Ectodermal cell (in vitro differentiated cells): Measurements from ENCODE around the gene TGM5.
"Not testable (repeated sequence)": the region's sequence is repeated elsewhere in the genome, so short reads cannot be mapped to it uniquely, and the experiment has no call there.

ENCODE experiments used
- H3K27ac ChIP-seq: 2 replicates; pipeline ENCODE4 v1.7.0; 2013; ENCODE audit warnings: mild to moderate bottlenecking, low read depth, low read length; ENCODE audit not compliant: insufficient read depth, poor library complexity, severe bottlenecking
- H3K27me3 ChIP-seq: 2 replicates; pipeline ENCODE4 v1.7.0; 2013; ENCODE audit warnings: mild to moderate bottlenecking, low read length; ENCODE audit not compliant: insufficient read depth, control insufficient read depth, poor library complexity, severe bottlenecking
- H3K36me3 ChIP-seq: one replicate; pipeline ENCODE4 v1.7.0; 2013; ENCODE audit warnings: low read length; ENCODE audit not compliant: control insufficient read depth, insufficient read depth
- H3K4me1 ChIP-seq: one replicate; pipeline ENCODE4 v1.7.0; 2013; ENCODE audit warnings: low read length; ENCODE audit not compliant: control insufficient read depth, insufficient read depth
- H3K4me3 ChIP-seq: 2 replicates; pipeline ENCODE4 v1.7.0; 2013; ENCODE audit warnings: low read depth, low read length, control low read depth; ENCODE audit not compliant: insufficient read depth
- H3K9me3 ChIP-seq: 2 replicates; pipeline ENCODE4 v1.7.0; 2013; ENCODE audit warnings: mild to moderate bottlenecking, low read length, moderate library complexity; ENCODE audit not compliant: control insufficient read depth
- WGBS, 2 experiments: methylation state at CpG; one replicate each; pipeline ENCODE4 v1.1.7; 2013; ENCODE audit warnings: missing lambda C conversion rate in 2 of 2; 5-methylcytosine and 5-hydroxymethylcytosine counted together

The TGM5 gene

GRCh38 chr15:43232289-43232874 is 34.3 kb downstream of the TGM5 start:
- Histone ChIP-seq H3K9me3 (no peaks in the 10 kb centered on the region), H3K36me3 (no peaks in the 10 kb centered on the region), H3K4me3 (no peak overlapping the region), H3K4me1 (no peaks in the 10 kb centered on the region), H3K27me3 (no peaks in the 10 kb centered on the region), H3K27ac (no peak overlapping the region)
- WGBS, 2 experiments: 91 to 96% methylated on average over 3 of the region's 3 CpGs

- Histone ChIP-seq H3K36me3 (no peaks in the 10 kb centered on the region), H3K4me1 (no peaks in the 10 kb centered on the region), H3K4me3 (no peak overlapping the region), H3K9me3 (no peaks in the 10 kb centered on the region), H3K27me3 (no peaks in the 10 kb centered on the region), H3K27ac (no peak overlapping the region)
- 85 to 87% methylated on average over 2 of the region's 2 CpGs for WGBS, 2 experiments
Measured at GRCh38 chr15:43230640-43231115, 36.0 kb downstream of the TGM5 start.

- H3K36me3 ChIP-seq: no peaks in the 10 kb centered on the region
- no peaks in the 10 kb centered on the region for H3K27me3 ChIP-seq
- H3K4me3 ChIP-seq: no peak overlapping the region
- no peak overlapping the region for H3K27ac ChIP-seq
- no peaks in the 10 kb centered on the region for H3K9me3 ChIP-seq
- WGBS, 2 experiments: 92 to 94% methylated on average over 5 of the region's 5 CpGs
- no peaks in the 10 kb centered on the region for H3K4me1 ChIP-seq
Measured at GRCh38 chr15:43229977-43230376, 36.8 kb downstream of the TGM5 start.

- WGBS, 2 experiments: 95 to 96% methylated on average over 57 of the region's 57 CpGs
- H3K4me1 ChIP-seq: no peaks in the 10 kb centered on the region
- no peaks in the 10 kb centered on the region for H3K27me3 ChIP-seq
- H3K9me3 ChIP-seq: no peaks in the 10 kb centered on the region
- H3K27ac ChIP-seq: no peak overlapping the region
- H3K4me3 ChIP-seq: no peak overlapping the region
- no peaks in the 10 kb centered on the region for H3K36me3 ChIP-seq
Measured at GRCh38 chr15:43226436-43227305, 40.1 kb downstream of the TGM5 start.

- not testable (repeated sequence) for H3K4me3 ChIP-seq, H3K27ac ChIP-seq, H3K36me3 ChIP-seq, H3K9me3 ChIP-seq, H3K27me3 ChIP-seq, H3K4me1 ChIP-seq
- WGBS, 2 experiments: 94 to 97% methylated on average over 12 of the region's 12 CpGs
Measured at GRCh38 chr15:43225950-43226255, 40.8 kb downstream of the TGM5 start.

- 52 to 55% methylated on average over 16 of the region's 16 CpGs for WGBS, 2 experiments
- Histone ChIP-seq H3K36me3 (no peaks in the 10 kb centered on the region), H3K9me3 (no peaks in the 10 kb centered on the region), H3K4me1 (no peaks in the 10 kb centered on the region), H3K27me3 (no peaks in the 10 kb centered on the region), H3K4me3 (no peak overlapping the region), H3K27ac (no peak overlapping the region)
Measured at GRCh38 chr15:43225201-43225949, 41.4 kb downstream of the TGM5 start.

- Histone ChIP-seq H3K4me3 (no peak overlapping the region), H3K9me3 (no peaks in the 10 kb centered on the region), H3K4me1 (no peaks in the 10 kb centered on the region), H3K36me3 (no peaks in the 10 kb centered on the region), H3K27me3 (no peaks in the 10 kb centered on the region), H3K27ac (no peak overlapping the region)
- WGBS, 2 experiments: 71 to 100% methylated on average over 1 of the region's 1 CpG
Measured at GRCh38 chr15:43221422-43221821, 45.3 kb downstream of the TGM5 start.

- H3K4me3 ChIP-seq: no peak within 1 kb of the TSS
- no peaks in the 10 kb centered on the region for H3K4me1 ChIP-seq
- H3K27ac ChIP-seq: no peak within 1 kb of the TSS
- no peaks in the 10 kb centered on the region for H3K9me3 ChIP-seq
- H3K36me3 ChIP-seq: no peaks in the 10 kb centered on the region
- 93 to 95% methylated on average over 3 of the region's 3 CpGs for WGBS, 2 experiments
- no peaks in the 10 kb centered on the region for H3K27me3 ChIP-seq
Measured at GRCh38 chr15:43220991-43221403, 45.7 kb downstream of the TGM5 start, which contains the start of gene EPB42. Gene EPB42 (minus strand): TSS chr15:43221018. CDS start chr15:43220825, 193 bp downstream.

- H3K9me3 ChIP-seq: no peaks in the 10 kb centered on the region
- 92 to 93% methylated on average over 16 of the region's 16 CpGs for WGBS, 2 experiments
Measured at GRCh38 chr15:43219929-43220928, 46.5 kb downstream of the TGM5 start.

More at GRCh38 chr15:43219929-43220928, 46.5 kb downstream of the TGM5 start:
- no peak overlapping the region for H3K27ac ChIP-seq
- no peak overlapping the region for H3K4me3 ChIP-seq
- no peaks in the 10 kb centered on the region for H3K4me1 ChIP-seq
- H3K36me3 ChIP-seq: no peaks in the 10 kb centered on the region
- H3K27me3 ChIP-seq: no peaks in the 10 kb centered on the region
